A549 (cell line): Measurements from ENCODE around the gene CIBAR2.

ENCODE experiments used
- BCL3 ChIP-seq: fragments of >200 bp; sonication (Bioruptor Twin); formaldehyde crosslinking; IDR thresholded peaks from 3 replicates; pipeline ENCODE4 v1.6.1; 2016
- EP300 ChIP-seq, 2 experiments: fragments of >200 bp; sonication (Bioruptor Twin); formaldehyde crosslinking; IDR thresholded peaks; 2 replicates in 1 of 2; 3 replicates in 1 of 2; pipeline ENCODE4 v1.6.1; 2016 to 2017
- ESRRA ChIP-seq: fragments of 150-350 bp; IDR thresholded peaks from 2 replicates; pipeline ENCODE4 v1.6.1; 2014; ENCODE audit warnings: mild to moderate bottlenecking, low read length, borderline replicate concordance
- HDAC2 ChIP-seq: fragments of 200-600 bp; sonication (generic); IDR thresholded peaks from 2 replicates; pipeline ENCODE4 v1.6.1; 2016
- HOXB5 ChIP-seq: fragments of 250-450 bp; sonication (Bioruptor Pico); IDR thresholded peaks from 2 replicates; pipeline ENCODE4 v1.5.0; 2020; ENCODE audit warnings: mild to moderate bottlenecking, moderate library complexity
- POLR2A ChIP-seq: IDR thresholded peaks from 2 replicates; pipeline ENCODE4 v1.6.1; 2012; ENCODE audit warnings: mild to moderate bottlenecking, low read length
- RCOR1 ChIP-seq: fragments of 150-350 bp; IDR thresholded peaks from 2 replicates; pipeline ENCODE4 v1.6.1; 2014; ENCODE audit warnings: antibody characterized with exemption, low read length, low read depth
- SMC3 ChIP-seq: fragments of >200 bp; sonication (Bioruptor Twin); formaldehyde crosslinking; IDR thresholded peaks from 3 replicates; pipeline ENCODE4 v1.6.1; 2018; ENCODE audit warnings: inconsistent platforms
- ZFP36 ChIP-seq: fragments of 450-650 bp; IDR thresholded peaks from 2 replicates; pipeline ENCODE4 v1.6.1; 2014; ENCODE audit warnings: borderline replicate concordance; ENCODE audit not compliant: partially characterized antibody
- TF ChIP-seq, protein P1 (sequence below): fragments of >200 bp; sonication (Bioruptor Twin); formaldehyde crosslinking; IDR thresholded peaks from 3 replicates; pipeline ENCODE4 v1.5.1; 2016

- TF ChIP-seq RCOR1 (no peak), EP300 (IDR thresholded peaks at IDR 0.05) (no peak), BCL3 (no peak), ESRRA (no peak), ZFP36 (no peak), HDAC2 (no peak), HOXB5 (CRISPR knock-in tag) (no peak), POLR2A (no peak), SMC3 (no peak)
- TF ChIP-seq, protein P1, sequence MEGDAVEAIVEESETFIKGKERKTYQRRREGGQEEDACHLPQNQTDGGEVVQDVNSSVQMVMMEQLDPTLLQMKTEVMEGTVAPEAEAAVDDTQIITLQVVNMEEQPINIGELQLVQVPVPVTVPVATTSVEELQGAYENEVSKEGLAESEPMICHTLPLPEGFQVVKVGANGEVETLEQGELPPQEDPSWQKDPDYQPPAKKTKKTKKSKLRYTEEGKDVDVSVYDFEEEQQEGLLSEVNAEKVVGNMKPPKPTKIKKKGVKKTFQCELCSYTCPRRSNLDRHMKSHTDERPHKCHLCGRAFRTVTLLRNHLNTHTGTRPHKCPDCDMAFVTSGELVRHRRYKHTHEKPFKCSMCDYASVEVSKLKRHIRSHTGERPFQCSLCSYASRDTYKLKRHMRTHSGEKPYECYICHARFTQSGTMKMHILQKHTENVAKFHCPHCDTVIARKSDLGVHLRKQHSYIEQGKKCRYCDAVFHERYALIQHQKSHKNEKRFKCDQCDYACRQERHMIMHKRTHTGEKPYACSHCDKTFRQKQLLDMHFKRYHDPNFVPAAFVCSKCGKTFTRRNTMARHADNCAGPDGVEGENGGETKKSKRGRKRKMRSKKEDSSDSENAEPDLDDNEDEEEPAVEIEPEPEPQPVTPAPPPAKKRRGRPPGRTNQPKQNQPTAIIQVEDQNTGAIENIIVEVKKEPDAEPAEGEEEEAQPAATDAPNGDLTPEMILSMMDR: no peak
These were observed 61.1 kb downstream of the CIBAR2 start for GRCh38 chr16:85051067-85051581.
